HG03108 (cell line): ENCODE measurements around the gene ALKBH2.

Experiments used
- ATAC-seq: cut with Tn5 transposase; IDR thresholded peaks from one replicate; pipeline ENCODE4 v1.9.1; 2021; ENCODE audit warnings: moderate library complexity; ENCODE audit not compliant: unreplicated experiment

The ALKBH2 gene

DNA sequence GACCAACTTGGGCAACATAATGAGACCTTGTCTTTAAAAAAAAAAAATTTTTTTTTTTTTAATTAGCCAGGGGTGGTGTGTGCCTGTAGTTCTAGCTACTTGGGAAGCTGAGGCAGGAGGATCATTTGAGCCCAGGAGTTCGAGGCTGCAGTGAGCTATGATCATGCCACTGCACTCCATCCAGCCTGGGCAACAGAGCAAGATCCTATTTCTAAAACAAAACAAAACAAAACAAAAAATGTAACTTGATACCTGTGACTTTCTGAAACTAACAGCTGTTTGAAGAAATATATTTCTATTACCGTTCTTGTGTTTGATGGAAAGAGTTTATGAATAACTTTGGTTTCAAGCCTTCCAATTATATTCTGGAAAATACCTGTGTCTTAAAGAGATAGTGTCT lies 21.4 kb upstream of the ALKBH2 start:
- ATAC-seq = no peak

- ATAC-seq = no peak
Measured at GRCh38 chr12:109113661-109114321, 20.5 kb upstream of the ALKBH2 start.

DNA sequence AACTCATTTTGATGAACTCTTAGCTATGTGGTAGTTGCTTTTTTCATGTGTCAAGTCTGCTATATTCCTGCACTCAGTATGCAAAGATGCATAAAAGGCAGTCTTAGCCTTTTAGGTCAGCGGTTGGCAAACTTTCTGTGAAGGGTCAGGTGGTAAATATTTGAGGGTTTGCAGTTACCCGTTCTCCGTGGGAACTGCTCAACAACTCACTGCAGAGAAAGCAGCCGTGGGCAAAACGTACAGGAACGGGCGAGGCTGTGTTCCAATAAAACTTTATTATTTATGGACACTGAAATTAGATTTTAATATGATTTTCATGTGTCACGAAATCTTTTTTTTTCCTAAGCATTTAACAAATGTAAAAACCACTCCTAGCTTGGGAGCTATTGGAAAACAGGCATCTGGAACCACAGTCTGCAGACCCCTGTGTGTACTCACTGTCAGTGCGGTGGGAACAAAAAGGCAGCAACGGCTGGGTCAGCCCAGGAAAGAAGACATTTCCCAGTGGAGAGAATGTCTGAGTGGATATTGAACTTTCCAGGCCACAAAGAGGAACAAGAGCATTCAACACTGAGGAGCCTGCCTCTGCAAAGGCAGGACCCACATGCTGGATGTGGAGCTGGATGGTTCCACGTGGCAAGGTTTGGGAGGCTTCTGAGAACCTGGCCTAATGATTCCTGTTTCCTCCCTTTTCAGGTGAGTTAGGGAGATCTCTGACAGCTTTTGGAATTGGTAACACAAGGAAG lies 19.6 kb upstream of the ALKBH2 start:
- ATAC-seq = no peak

DNA sequence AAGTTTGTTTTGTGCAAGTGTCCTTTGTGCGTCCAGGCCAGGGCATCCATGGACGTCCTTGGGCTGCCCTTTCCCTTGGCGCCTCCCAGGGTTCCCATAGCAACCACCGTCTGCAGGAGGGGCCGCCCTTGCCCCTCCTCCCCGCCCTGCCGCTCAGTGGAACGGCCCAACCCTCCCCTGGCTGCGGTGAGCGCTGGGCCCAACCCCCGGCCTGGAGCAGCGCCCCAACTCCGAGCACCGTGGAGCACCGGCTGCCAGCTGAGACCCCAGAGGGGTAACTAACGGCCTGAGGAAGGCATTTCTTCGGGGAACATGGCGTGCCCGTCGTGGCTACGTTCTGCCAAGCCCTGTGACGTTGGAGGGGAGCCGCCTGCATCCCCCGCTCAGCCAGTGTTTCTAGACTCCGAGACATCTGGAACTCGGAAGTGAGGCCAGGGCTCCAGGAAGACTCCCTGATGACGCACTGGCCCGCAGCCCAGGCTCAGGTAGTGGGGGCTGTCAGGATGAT lies 17.8 kb upstream of the ALKBH2 start:
- ATAC-seq = no peak

- no peak for ATAC-seq
Measured at GRCh38 chr12:109109746-109110350, 16.6 kb upstream of the ALKBH2 start.

DNA sequence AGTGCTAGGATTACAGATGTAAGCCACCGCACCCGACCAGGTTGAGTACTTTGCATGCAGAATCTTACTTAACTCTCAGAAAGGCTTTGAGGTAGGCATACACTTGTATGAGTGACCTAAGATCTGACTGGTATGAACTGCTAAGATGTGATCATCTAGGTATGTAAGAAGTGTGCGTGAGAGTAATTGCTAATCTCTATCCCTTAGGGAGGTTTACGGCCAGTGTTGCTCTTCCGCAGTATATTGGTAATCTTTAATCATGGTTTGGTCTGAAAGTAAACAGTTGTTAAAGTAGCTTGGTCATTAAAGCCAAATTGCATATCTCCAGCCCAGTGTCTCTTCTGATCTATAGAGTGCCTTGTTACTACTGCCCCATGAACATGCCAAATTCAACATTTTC lies 11.9 kb upstream of the ALKBH2 start:
- ATAC-seq = no peak

GRCh38 chr12:109102491-109102890 lies 9.2 kb upstream of the ALKBH2 start:
- no peak for ATAC-seq

DNA sequence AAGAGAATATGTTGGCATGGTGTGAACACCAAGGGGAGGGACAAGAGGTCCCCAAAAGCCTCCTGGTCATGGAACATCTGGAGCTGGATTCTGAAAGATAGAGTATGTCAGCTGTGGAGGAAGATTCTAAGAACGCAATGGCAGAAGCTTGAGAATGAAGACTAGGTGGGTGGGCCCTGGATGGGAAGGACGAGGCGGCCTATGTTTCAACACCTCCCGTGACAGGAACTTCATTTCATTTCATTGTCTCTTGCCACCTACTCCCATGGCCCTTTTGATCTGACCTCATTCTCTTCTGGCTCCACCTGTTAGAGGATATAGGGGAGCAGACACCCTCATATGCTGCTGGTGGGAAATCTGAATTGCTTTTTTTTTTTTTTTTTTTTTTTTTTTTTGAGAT lies 7.5 kb upstream of the ALKBH2 start:
- no peak for ATAC-seq

DNA sequence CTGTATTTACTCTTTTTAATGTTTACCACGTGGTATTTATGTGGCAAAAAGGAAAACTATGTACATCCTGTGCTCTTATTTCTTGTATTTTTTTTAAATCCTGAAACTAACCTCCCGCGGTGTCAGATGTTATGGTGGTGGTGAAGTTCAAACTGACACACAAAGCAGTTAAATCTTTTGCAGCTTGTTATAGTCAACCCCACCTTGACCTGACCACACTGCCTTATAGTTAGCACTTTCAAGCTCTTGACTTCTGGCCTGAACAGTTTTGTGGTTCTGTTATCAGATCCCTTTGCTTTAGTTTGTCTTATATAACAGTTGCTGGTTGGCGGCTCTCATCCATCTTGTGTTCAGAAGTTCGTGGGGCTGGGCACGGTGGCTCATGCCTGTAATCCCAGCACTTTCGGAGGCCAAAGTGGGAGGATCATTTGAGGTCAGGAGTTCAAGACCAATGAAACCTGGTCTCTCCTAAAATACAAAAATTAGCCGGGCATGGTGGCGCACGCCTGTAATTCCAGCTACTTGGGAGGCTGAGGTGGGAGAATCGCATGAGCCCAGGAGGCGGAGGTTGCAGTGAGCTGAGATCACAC lies 6.3 kb upstream of the ALKBH2 start:
- ATAC-seq = no peak

GRCh38 chr12:109098651-109099050 lies 5.4 kb upstream of the ALKBH2 start:
- no peak for ATAC-seq

DNA sequence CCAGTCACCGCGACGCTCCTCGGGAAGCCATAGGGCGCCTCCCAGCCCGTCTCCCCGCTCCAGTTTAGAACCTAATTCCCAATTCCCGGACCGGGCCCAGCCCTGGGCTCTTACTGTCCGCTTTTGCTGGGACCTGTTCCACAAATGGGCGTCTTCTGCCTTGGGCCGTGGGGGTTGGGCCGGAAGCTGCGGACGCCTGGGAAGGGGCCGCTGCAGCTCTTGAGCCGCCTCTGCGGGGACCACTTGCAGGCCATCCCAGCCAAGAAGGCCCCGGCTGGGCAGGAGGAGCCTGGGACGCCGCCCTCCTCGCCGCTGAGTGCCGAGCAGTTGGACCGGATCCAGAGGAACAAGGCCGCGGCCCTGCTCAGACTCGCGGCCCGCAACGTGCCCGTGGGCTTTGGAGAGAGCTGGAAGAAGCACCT lies 4.9 kb upstream of the ALKBH2 start:
- ATAC-seq = peak; percentile 20

DNA sequence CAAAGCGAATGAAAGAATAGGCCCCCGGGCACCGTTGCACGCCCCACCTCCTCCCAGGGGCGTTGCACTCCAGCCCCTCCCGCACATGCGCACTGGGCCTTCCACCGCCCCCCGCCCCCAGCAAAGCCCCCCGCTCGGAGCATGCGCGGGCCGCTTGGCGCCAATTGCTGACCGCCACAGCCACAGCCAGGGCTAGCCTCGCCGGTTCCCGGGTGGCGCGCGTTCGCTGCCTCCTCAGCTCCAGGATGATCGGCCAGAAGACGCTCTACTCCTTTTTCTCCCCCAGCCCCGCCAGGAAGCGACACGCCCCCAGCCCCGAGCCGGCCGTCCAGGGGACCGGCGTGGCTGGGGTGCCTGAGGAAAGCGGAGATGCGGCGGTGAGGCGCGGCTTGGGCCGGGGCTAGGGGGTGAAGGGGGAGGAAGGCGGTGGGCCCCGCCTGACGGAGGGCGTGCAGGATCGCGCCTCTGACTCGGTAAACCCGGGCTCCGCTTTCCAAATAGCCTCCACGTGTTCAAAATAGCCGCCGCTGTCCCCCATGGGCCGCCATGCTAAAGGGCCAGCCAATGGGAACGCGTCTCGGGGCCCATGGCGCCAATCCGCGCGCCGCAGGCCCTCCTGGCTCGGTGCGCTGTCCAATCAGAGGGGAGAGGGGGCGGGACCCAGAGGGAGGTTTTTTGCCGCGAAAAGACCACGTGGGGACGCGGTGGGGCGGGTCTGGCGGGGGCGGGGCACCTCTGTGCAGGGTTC lies 4.3 kb upstream of the ALKBH2 start, which contains the start of gene UNG:
Gene UNG, plus strand, starts transcription at position 163 of the 748 bp plus-strand sequence. Its CDS starts 83 bp downstream, at position 246.
- ATAC-seq = peak; percentile 90

GRCh38 chr12:109097140-109097434 lies 3.8 kb upstream of the ALKBH2 start:
- no peak for ATAC-seq

DNA sequence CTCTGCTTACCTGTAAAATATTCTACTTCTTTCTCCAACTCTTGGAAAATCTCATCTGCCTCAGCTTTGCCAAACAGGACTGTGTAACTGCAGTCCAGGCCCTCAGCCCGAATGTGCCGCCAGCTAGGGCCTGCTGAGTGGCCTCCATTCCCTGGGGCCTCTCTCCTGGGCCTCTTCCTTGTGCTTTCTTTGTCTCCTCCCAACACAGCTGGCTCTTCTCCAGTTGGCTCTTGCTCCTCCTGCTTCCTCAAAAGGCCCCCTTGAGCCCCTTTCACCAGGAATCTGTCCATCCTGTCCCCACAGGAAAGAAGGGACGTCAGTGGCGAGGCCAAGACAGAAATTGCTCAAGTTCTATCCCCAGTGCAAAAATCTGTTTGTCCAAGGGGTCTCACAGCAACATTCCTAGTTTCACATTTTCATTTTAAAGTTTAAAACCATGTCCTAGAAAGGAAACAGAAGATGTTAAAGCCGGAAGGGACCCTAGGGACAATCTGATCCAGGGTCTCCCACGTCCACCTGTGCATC lies 713 bp downstream of the ALKBH2 start:
- ATAC-seq = no peak

- ATAC-seq = no peak
Measured at GRCh38 chr12:109089683-109090082, 3.6 kb downstream of the ALKBH2 start.

- no peak for ATAC-seq
Measured at GRCh38 chr12:109088818-109089217, 4.5 kb downstream of the ALKBH2 start.

GRCh38 chr12:109087250-109087649 lies 6.0 kb downstream of the ALKBH2 start:
- no peak for ATAC-seq

DNA sequence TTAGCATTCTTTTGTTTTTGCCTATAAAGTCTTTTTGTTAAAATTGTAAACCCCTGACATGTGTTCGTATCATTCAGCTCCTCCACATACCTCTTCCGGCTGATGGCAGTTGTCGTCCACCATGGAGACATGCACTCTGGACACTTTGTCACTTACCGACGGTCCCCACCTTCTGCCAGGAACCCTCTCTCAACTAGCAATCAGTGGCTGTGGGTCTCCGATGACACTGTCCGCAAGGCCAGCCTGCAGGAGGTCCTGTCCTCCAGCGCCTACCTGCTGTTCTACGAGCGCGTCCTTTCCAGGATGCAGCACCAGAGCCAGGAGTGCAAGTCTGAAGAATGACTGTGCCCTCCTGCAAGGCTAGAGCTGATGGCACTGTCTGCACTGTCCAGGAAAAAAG lies 7.7 kb downstream of the ALKBH2 start:
- no peak for ATAC-seq

DNA sequence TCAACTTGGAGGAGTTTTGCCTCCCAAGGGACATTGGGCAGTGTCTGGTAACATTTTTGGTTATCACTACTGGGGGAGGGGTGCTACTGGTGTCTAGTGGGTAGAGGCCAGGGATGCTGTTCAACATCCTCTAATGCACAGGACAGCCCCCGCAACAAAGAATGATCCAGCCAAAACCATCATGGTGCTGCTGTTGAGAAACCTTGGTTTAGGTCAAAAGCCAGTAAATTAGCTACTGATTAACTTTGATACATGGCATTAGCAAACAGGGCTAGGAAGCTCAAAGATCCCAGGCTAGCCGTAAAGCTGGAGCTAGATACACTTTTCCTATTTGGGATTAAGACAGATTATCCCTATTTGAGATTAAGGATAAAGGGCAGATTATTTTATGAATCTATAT lies 8.8 kb downstream of the ALKBH2 start:
- ATAC-seq = no peak

DNA sequence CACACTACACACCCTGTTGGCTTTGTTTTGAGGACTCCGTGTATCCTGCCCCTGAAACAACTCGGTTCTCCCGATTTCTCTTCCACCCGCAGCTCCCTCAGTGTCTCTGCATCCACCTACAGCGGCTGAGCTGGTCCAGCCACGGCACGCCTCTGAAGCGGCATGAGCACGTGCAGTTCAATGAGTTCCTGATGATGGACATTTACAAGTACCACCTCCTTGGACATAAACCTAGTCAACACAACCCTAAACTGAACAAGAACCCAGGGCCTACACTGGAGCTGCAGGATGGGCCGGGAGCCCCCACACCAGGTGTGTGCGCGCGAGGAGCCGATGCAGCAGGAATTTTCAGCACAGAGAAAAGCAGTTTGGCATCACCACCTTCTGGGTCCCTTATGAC lies 10.5 kb downstream of the ALKBH2 start:
- ATAC-seq = no peak

GRCh38 chr12:109074866-109075265 lies 18.4 kb downstream of the ALKBH2 start:
- ATAC-seq = no peak
